ENCODE data around the gene GAGE10. TPM values are rescaled to one million over a fixed set of nuclear protein-coding genes. Genes with fewer than 3 reads are reported as not detected.
"Not testable (repeated sequence)": the region's sequence is repeated elsewhere in the genome, so short reads cannot be mapped to it uniquely, and the experiment has no call there.

GAGE10 gene
- polyA plus RNA-seq, 4 donors = not detected

GRCh38 chrX:49346150-49346549 is 42.7 kb downstream of the GAGE10 start:
- H3K9me3 ChIP-seq (ENCODE audit: control insufficient read depth in 2 of 2, insufficient read depth in 1 of 2, low read depth in 1 of 2, low read length in 1 of 2); H3K4me1 ChIP-seq (ENCODE audit: control insufficient read depth in 3 of 3, insufficient read depth in 2 of 3, low read depth in 1 of 3, low read length in 2 of 3); H3K4me3 ChIP-seq (ENCODE audit: low read depth in 1 of 3, low read length in 3 of 3); H3K27ac ChIP-seq (ENCODE audit: low read depth in 1 of 3, low read length in 2 of 3); DNase-seq; H3K27me3 ChIP-seq (ENCODE audit: control insufficient read depth in 3 of 3, insufficient read depth in 3 of 3, low read length in 3 of 3); FAIRE-seq; H3K36me3 ChIP-seq (ENCODE audit: control insufficient read depth in 3 of 3, insufficient read depth in 2 of 3, low read depth in 1 of 3, low read length in 3 of 3): not testable (repeated sequence)
- WGBS, 3 donors = 86 to 87% (median 86%) methylated on average over 7 of the region's 11 CpGs

Other genes starting within 250 kb of the GAGE10 start
- gene CCDC120, start 244.6 kb upstream of the GAGE10 start, polyA plus RNA-seq = 10 to 100 TPM in 3 of 4 donors, 1 to 10 TPM in 1; 5.7 to 26.8 (median 14.4) TPM
- gene PRAF2, start 229.6 kb upstream of the GAGE10 start, polyA plus RNA-seq = 10 to 100 TPM in 1 of 4 donors, 1 to 10 TPM in 3; 1.3 to 12.8 (median 5.6) TPM
- 100 to 1,000 TPM in 1 of 4 donors, 10 to 100 TPM in 3; 47.3 to 122 (median 73.1) TPM for gene WDR45, start 223.8 kb upstream of the GAGE10 start, polyA plus RNA-seq
- 10 to 100 TPM; 17.6 to 22.2 (median 19.6) TPM for gene GPKOW, start 179.9 kb upstream of the GAGE10 start, polyA plus RNA-seq
- 1 to 10 TPM; 3.1 to 10.0 (median 6.4) TPM for gene MAGIX, start 140.9 kb upstream of the GAGE10 start, polyA plus RNA-seq
- 100 to 1,000 TPM in 2 of 4 donors, 10 to 100 TPM in 2; 47.6 to 189 (median 112) TPM for gene PLP2, start 131.7 kb upstream of the GAGE10 start, polyA plus RNA-seq
- 1 to 10 TPM; 3.6 to 6.8 (median 5.5) TPM for gene PRICKLE3, start 117.3 kb upstream of the GAGE10 start, polyA plus RNA-seq
- 10 to 100 TPM in 1 of 4 donors, 1 to 10 TPM in 3; 2.2 to 33.5 (median 7.0) TPM for gene SYP, start 103.5 kb upstream of the GAGE10 start, polyA plus RNA-seq
- 1 to 10 TPM in 1 of 4 donors, under 1 TPM in 3; 0.22 to 1.7 (median 0.31) TPM for gene CACNA1F, start 70.3 kb upstream of the GAGE10 start, polyA plus RNA-seq
- 10 to 100 TPM; 11.1 to 18.8 (median 12.4) TPM for gene CCDC22, start 68.2 kb upstream of the GAGE10 start, polyA plus RNA-seq
- gene FOXP3, start 38.9 kb upstream of the GAGE10 start, polyA plus RNA-seq = under 1 TPM in 2 of 4 donors, not detected in 2; 0.31 to 0.47 TPM
- 1 to 10 TPM in 3 of 4 donors, under 1 TPM in 1; 0.67 to 3.4 (median 2.3) TPM for gene PPP1R3F, start 33.9 kb upstream of the GAGE10 start, polyA plus RNA-seq
- not detected for gene GAGE12J, start 18.4 kb downstream of the GAGE10 start, polyA plus RNA-seq
- not detected for gene GAGE13, start 27.9 kb downstream of the GAGE10 start, polyA plus RNA-seq
- gene GAGE12C, start 228.5 kb downstream of the GAGE10 start, polyA plus RNA-seq = not detected
- not detected for gene GAGE12D, start 238.1 kb downstream of the GAGE10 start, polyA plus RNA-seq
- not detected for gene GAGE12E, start 247.6 kb downstream of the GAGE10 start, polyA plus RNA-seq